Measurements from ENCODE around the gene PKLR.

The PKLR gene

DNA sequence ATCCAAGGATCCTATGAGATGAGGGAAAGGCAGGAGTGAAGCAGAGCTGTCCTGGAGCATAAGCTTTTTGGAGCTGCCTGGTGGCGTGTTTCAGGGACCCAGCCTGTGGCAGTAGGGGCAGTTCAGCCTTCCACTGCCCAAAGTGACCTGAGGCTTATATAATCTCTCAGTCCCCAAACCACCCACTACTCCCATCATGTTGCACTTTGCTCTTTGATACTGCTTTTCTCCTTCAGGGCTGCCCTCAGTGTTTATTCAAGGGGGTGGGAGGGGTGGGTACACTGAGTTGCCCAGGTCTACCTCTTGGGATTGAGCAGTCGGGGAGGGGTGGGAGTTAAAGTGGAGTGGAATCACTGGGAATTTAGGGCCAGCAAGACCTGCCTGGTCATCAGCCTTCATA, 14.7 kb downstream of the PKLR start:
- in situ Hi-C loops (cut with MboI; ENCODE audit: low sequenced_read_pairs) = no loop called here

DNA sequence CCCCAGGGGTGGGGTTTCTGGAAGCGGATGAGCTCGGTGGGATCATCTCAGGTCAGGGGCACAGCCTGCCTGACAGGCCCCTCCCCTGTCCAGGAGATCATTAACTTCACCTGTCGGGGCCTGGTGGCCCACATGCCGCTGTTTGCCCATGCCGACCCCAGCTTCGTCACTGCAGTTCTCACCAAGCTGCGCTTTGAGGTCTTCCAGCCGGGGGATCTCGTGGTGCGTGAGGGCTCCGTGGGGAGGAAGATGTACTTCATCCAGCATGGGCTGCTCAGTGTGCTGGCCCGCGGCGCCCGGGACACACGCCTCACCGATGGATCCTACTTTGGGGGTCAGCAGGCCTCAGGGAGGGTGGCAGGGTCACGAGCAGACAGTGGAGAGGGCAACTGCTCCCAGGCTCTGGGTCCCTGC, 15.6 kb downstream of the PKLR start:
- in situ Hi-C loops (cut with MboI; ENCODE audit: low sequenced_read_pairs) = no loop called here

DNA sequence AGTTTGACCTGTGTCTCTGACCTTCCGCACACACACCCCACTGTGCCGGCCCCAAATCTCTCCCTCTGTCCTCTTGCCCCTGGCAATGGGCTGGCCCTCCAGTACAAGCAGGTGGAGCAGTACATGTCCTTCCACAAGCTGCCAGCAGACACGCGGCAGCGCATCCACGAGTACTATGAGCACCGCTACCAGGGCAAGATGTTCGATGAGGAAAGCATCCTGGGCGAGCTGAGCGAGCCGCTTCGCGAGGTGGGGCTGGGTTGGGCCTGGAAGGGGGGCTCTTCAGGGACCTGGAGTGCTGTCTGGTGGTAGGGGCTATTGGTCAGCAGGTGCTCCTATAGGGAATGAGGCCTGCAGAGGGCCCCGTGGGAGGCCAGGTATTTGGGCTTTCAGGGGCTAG, 16.2 kb downstream of the PKLR start:
- in situ Hi-C loops (cut with MboI; ENCODE audit: low sequenced_read_pairs) = no loop called here

DNA sequence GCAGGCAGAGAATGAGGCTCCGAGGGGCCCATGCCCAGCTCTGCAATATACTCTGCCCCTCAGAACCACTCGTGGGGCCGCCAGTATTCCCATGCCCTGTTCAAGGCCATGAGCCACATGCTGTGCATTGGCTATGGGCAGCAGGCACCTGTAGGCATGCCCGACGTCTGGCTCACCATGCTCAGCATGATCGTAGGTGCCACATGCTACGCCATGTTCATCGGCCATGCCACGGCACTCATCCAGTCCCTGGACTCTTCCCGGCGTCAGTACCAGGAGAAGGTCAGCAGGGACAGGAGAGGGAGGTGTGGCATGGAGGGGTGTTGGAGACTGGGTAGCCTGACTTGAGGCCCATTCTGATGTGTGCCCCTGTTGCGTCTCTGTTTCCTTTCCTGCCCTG, 16.8 kb downstream of the PKLR start:
- in situ Hi-C loops (cut with MboI; ENCODE audit: low sequenced_read_pairs) = no loop called here

DNA sequence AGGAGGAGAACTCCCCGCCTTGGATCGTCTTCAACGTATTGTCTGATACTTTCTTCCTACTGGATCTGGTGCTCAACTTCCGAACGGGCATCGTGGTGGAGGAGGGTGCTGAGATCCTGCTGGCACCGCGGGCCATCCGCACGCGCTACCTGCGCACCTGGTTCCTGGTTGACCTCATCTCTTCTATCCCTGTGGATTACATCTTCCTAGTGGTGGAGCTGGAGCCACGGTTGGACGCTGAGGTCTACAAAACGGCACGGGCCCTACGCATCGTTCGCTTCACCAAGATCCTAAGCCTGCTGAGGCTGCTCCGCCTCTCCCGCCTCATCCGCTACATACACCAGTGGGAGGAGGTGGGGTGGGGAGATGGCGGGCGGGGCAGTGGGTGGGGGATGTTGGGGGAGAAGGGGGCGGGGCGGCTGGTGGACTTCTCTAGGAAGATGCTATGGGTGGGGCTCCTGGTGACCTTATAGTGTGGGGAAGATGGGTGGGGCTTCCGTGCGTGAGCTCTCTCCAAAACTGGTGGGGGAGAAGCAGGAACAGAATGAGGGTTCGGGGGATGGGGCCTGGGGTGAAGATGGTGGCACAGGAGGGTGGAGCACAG, 18.6 kb downstream of the PKLR start:
- in situ Hi-C loops (cut with MboI; ENCODE audit: low sequenced_read_pairs) = no loop called here

DNA sequence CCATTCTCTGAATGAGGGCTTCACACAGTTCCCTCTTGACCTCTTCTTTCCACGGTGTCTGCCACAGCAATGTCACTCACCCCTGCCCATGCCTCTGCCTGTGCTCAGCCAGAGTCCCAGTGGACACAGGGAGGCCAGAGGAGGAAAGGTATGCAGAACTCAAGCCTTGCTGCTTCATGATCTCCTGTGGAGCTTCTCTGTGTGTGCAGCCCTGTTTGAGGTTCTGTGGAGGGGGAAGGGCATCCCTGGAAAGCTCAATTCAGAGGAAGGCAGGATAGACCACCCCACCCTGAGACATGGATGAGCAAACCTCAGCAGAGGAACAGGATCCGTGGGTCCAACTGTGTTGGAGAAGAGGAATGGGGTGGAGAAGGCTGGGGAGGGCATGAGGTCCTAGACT, 22.0 kb downstream of the PKLR start:
- in situ Hi-C loops (cut with MboI; ENCODE audit: low sequenced_read_pairs) = no loop called here

DNA sequence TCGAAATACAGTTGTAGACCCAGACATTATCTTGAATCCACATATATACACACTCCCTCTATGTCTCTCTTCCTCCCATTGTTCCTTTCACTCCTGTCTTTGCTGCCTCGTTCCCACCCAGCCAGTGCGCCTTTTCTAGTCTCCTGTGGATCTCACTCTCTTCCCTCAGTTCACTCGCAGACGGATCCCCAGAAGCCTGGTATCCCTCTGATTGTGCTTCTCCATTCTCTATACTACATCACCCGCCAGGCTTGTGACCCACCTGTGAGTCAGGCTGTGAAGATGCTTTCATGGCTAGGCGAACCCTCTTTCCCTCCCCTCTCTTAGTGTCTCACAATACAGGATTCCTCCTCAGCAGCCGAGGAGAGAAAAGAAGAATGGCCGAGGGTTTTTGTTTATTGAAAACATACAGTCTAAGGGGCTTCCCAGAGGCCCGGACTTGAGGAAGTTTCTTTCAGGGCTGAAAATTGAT, 22.5 kb downstream of the PKLR start:
- in situ Hi-C loops (cut with MboI; ENCODE audit: low sequenced_read_pairs) = no loop called here

DNA sequence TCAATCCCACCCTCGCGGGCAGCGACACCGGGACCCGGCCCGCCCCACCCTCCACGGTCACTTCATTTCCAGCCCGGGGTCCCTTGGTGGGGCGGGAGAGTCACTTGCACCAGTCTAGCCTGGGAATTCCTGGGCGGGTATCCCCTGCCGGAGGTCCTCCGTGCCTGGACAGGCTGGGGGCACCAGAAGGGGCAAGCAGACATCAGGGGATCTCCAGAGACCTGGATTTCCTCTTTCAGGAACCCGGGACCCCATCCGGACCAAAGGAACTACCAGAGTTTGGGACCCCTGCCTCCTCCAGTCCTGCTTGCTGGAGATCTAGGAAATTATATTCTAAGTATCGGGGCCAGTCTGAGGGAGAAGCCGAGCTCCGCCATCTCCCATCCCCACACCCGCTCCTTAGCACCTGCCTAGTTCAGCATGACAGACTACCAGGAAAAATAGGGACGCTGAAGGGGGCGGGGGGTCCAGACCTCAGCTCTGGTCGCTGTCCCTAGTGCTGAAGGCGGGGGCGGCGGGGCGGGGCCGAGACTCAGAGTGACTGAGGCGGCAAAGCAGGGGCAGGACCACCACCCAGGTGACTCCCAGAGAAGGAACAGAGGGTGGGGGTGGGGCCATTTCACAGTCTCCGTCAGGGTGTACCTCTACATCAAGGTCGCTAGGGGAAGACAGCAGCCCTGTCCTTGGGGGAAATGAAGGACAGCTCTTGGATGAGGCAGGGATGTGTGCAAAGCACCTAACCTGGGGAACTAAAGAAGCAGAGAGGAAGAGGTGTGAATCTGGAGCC, 23.1 kb downstream of the PKLR start:
- in situ Hi-C loops (cut with MboI; ENCODE audit: low sequenced_read_pairs) = no loop called here

DNA sequence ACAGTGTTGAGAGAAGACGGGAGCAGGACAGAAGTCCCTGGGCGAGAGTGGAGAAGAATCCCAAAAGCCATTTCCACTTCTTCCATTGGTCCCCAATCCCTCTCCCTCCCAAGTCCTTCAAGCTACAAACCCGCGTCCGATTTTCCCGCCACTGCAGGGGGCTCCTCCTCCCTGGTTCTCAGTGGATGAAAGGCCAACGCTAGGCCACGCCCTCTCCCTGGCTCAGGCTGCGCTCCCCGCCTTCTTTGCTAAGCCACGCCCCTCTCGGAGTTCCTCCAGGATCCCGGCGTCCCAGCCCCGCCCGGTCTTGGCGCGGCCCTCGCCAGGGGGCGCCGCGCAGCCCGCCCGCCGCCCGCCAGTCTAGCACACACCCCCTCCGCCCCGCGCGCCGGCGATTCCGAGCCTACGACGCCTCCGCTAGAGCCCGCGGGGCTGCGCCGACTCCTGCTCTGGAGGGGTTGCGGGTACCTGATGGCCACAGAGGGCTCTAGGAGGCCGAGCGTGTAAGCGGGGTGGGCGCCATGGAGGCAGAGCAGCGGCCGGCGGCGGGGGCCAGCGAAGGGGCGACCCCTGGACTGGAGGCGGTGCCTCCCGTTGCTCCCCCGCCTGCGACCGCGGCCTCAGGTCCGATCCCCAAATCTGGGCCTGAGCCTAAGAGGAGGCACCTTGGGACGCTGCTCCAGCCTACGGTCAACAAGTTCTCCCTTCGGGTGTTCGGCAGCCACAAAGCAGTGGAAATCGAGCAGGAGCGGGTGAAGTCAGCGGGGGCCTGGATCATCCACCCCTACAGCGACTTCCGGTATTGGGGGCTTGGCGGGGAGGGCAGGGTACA, 24.0 kb downstream of the PKLR start, which contains the start of gene HCN3:
Gene HCN3 (plus strand): TSS at position 394 of the 832 bp plus-strand sequence. CDS start 128 bp downstream, at position 522.
- in situ Hi-C loops (cut with MboI; ENCODE audit: low sequenced_read_pairs) = no loop called here

DNA sequence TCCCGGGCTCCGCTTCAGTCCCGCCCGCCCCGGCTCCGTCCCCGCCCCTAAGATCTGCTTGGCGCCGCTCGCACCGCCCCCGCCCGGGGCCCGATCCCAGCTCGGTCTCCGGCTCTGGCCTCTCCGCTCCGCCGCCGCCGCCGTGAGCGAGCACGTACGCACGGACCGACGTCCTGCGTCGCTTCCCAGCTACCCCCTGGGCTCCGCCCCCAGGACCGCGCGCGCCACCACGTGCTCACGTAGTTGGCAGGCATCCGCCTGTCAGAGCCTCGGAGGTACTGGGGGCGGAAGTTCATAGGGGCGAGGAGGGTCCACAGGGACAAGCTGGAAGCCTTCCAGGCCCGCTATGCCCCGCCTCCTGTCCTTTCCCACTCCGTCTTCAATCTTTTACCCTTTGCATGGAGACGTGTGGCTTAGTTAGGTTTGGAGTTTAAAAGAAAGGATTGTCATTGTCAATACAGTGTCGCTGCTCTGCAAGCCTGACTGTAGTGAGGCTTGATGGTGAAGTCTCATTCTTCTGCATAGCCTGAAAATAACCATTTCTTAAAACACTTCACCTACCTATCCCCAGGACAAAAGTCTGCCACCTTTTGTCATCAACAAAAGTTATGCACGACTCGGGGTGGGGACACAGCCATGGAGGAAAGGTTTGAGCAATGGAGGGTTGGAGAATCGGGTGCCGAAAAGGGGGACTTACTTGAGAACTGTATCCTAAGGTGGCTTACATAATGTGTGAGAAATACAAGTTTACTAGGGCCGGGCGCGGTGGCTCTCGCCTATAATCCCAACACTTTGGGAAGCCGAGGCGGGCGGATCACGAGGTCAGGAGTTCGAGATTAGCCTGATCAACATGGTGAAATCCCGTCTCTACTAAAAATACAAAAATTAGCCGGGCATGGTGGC, 27.6 kb downstream of the PKLR start, which contains the start of gene CLK2:
Gene CLK2 (minus strand): TSS at position 162 of the 903 bp plus-strand sequence. CDS start 2,527 bp downstream, outside the sequence.
- in situ Hi-C loops (cut with MboI; ENCODE audit: low sequenced_read_pairs) = no loop called here

DNA sequence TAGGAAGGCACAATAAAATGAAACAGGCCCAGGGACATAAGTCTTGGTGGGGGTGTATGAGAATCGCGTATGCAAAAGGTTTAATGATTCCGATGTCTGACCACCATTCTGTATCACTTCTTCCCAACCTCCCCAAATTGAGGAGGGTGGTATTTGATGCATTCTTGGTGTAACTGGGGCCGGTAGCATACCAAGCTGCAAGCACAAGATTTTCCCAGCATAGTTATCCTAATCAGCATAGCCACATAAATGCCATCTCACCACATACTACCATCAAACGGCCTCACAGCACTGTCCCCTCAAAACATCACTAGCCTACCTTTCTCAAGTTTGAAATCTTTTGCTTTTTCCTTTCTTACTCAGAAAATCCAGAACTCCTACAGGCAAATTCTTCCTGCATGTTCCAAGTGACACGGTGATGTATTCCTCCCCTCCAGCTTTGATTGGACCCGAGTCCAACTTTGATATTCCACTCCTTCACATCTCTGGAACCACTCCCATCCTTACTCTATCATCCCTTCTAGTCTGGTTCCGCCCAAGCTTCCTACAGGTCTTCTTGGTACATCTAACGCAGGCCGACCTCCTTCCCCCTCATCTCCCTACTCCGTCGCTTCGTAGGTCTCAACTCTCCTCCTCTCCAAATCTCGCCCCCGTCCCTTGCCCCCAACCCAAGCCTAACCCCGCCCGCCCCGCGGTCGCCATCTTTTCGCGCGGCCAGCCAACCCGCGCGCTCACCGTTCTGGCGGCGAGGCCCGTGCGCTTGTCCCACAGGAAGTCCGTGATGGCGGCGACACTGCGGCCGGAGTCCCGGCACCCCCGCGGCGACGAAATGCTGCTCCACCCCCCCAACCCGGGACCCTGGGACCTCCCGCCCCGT, 28.5 kb downstream of the PKLR start:
- in situ Hi-C loops (cut with MboI; ENCODE audit: low sequenced_read_pairs) = no loop called here

DNA sequence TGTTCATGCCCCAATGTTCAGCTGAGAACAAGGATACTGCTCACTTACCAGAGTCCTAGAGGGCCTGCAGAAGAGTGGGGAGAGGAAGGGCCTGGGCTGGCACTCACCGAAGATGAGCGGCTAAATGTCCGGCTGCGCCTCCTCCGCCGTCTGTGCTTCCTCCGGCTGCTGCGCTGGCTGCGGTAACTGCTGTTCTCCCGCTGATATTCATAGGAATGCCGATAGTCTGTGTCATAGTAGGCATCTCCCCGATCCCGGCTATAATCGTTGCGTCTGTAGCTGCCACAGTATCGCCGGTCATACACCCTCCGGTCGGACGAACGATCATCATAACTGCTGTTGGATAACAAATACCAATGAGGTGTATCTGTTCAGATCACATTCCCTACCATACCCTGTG, 31.9 kb downstream of the PKLR start:
- in situ Hi-C loops (cut with MboI; ENCODE audit: low sequenced_read_pairs) = no loop called here

DNA sequence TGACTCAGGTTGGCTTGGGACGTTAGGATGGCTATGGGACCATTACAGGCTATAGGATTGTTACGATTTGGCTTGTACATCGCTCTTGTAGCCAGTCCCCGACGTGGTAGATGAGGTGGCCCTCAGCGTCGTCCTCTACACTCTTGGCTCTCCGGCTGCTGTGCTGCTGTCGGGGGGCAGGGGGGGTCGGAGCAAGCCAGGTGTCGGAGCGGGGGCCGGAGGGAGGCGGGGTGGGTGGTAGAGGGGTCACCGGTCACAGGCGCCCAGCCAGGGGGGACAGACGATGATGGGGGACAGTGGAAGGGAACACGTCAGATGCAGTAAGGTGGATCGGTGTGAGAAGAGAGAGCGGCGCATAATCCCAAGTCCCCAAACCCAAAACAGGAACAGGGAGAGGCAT, 32.6 kb downstream of the PKLR start:
- in situ Hi-C loops (cut with MboI; ENCODE audit: low sequenced_read_pairs) = no loop called here

DNA sequence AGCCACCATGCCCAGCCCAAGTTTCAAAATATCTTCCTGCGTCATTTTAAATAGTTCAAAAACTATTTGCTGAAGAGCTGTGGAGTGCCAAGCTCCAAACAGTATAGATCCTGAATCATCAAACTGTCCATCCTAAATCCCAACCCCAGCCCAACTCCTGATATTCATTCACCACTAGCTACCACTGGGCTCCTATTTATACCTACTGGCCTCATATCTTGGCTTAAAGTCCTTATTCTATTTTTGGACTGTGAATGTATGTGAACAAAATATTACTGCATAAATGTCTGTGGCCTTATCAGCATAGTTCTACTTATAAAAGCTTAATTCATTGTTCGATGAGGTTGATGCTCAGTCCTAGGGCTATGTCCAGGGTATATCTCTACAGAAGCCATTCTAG, 33.9 kb downstream of the PKLR start:
- in situ Hi-C loops (cut with MboI; ENCODE audit: low sequenced_read_pairs) = no loop called here

DNA sequence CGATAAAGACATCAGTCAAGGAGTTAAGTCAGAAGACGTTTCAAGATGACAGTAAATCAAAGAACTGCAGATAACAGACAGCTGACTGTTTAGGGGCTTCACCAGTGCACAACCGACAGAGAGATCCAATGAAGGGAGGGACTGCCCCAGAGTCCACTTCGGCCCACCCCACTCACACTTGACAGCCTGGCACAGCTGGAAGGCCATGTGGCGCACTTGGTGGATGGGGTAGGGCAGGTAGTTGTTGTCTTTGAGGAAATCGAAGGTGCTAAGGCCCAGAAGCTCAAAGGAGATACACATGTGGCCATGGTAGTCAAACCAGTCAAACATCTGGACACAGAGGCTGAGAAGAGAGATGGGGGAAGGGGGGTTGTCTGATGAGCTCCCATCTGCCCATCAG, 34.7 kb downstream of the PKLR start:
- in situ Hi-C loops (cut with MboI; ENCODE audit: low sequenced_read_pairs) = no loop called here

DNA sequence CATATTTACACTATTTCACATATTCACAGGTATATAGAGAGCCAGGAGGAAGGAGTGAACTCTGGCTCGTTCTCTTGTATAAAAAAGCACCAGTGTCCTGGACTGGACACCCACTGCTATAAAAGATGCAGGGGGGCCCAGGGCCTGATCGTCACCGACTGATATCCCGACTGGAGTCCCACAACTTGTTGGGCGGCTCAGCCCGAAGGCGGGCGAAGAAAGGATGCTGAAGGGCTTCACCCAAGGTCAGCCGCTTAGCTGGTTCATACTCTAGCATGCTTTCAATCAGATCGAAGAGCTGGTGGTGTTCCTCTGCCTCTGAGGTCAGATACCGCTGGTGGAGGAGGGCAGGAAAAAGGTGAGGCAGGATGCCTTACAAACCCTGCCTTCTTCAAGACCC, 38.2 kb downstream of the PKLR start:
- in situ Hi-C loops (cut with MboI; ENCODE audit: low sequenced_read_pairs) = no loop called here

DNA sequence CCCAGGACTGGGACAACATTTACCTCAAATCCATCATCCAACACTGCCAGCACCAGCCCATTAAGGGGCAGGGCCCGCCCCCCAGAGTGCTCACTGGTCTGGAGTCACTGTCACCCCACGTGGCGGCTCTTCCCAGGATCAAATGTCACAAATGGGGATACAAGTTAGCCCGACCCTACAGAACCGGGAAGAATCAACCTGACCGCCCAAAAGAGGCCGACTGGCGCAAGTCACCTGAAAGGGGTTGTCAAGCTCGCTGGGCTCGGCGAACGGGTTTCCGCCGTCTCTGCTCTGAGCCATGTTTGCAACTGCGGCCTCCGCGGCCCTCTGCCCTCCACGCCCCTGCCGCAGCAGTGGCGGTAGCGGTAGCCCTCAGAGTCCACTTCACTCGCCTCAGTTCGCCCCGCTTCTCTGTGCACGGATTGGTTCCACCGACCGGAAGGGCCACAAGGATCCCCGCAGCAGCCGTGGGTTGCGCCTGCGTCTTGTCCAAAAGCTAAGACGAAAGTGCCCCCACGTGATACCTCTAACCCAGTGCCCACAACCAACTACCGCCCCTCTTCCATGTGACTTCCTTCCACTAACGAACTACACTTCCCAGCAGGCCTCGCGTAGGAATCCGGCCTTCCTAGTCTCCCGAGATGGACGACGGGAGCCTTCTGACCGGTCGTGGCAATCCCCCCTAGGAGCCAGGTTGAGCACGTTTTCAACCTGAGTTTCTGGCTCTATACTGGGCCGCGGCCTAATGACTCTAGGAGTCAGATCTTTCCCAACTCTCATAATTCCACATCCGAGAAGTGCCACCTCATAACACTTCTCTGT, 39.2 kb downstream of the PKLR start, which contains the start of gene SCAMP3:
Gene SCAMP3 (minus strand): TSS at position 509 of the 822 bp plus-strand sequence. CDS start 209 bp downstream, at position 300.
- in situ Hi-C loops (cut with MboI; ENCODE audit: low sequenced_read_pairs) = no loop called here

DNA sequence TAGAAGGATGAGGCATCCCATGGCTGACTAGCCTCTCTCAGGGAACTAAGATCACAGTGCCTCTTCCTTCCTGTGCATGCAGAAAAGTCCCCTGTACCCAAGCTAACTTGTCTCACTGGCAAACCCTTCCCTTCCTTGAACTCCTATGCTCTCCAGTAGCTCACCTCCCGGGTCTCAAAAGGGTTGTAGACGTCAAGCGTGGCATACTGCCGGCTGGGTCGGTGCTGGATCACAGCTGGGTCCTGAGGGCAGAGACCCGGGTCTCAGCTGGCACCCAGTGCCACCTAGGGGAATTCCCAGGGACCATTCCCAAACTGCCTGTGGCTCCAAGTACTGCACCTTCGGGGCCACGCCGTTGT, 39.8 kb downstream of the PKLR start:
- in situ Hi-C loops (cut with MboI; ENCODE audit: low sequenced_read_pairs) = no loop called here

DNA sequence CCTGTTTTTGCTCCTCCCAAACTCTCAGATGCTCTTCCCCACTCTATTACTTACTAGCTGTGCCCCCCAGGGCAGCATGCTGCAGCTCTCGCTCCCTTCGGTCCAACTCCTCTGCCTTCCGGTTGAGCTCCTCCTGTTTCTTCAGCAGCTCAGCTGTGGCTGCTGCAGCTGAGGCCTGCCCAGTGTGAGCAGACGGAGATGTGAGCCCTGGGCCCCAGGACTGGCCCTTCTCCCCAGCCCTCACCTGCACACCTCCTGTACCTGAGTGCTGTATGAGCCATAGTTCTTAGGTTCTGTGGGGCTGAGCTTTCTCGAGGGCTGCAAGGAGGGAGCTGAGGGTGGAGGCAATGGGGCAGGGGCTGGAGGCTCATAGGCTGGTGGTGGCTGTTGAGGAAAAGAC, 41.0 kb downstream of the PKLR start:
- in situ Hi-C loops (cut with MboI; ENCODE audit: low sequenced_read_pairs) = no loop called here
